Activated CD4-positive, alpha-beta T cell treated with anti-CD3 and anti-CD28 coated beads for 36 hours (primary cell): ENCODE measurements around the gene SLC17A9. TPM values are rescaled to one million over a fixed set of nuclear protein-coding genes. Genes with fewer than 3 reads are reported as not detected.

Experiments
- ATAC-seq: fragments of 200-7000 bp; cut with Tn5 transposase; one replicate; pipeline ENCODE4 v1.10.0; 2021; ENCODE audit warnings: mild to moderate bottlenecking, moderate library complexity
- CTCF ChIA-PET: fragments of 350-600 bp; sonication (Branson Sonifier 250); formaldehyde crosslinking; loops from one replicate; lab custom pipeline; 2021; ENCODE audit warnings: antibody characterized with exemption; lab: Charles Lee
- POLR2A ChIA-PET: fragments of 350-600 bp; sonication (Branson Sonifier 250); formaldehyde crosslinking; loops from one replicate; lab custom pipeline; 2021; ENCODE audit warnings: antibody characterized with exemption, inconsistent platforms; lab: Charles Lee
- DNase-seq: peaks from one replicate; pipeline ENCODE4 v3.0.0-alpha.2; 2020
- H3K27ac Mint-ChIP-seq: one replicate; pipeline ENCODE4 v1.8.0; 2021; ENCODE audit warnings: mixed read lengths
- H3K27me3 Mint-ChIP-seq: one replicate; pipeline ENCODE4 v1.8.0; 2021; ENCODE audit warnings: mixed read lengths
- H3K36me3 Mint-ChIP-seq: one replicate; pipeline ENCODE4 v1.8.0; 2021; ENCODE audit warnings: low read depth, mixed read lengths
- H3K4me1 Mint-ChIP-seq: one replicate; pipeline ENCODE4 v1.8.0; 2021; ENCODE audit warnings: mixed read lengths
- H3K4me3 Mint-ChIP-seq: one replicate; pipeline ENCODE4 v1.8.0; 2021; ENCODE audit warnings: mild to moderate bottlenecking, moderate library complexity, mixed read lengths
- H3K9me3 Mint-ChIP-seq: one replicate; pipeline ENCODE4 v1.8.0; 2021; ENCODE audit warnings: low read depth, mixed read lengths
- intact Hi-C, 2 experiments: fragments of 100-400 bp; cut with DNase I in 1 of 2; cut with micrococcal nuclease in 1 of 2; formaldehyde crosslinking; loops; one replicate each; pipeline versions ENCODE4 v1.14.2 to v1.15.1; 2022 to 2024; cut with DNase I, micrococcal nuclease
- total RNA-seq, 2 experiments: library from RNA; stranded (reverse); gene quantifications; one replicate each; pipeline ENCODE4 v1.2.3, GENCODE V29; 2021

The SLC17A9 gene
- total RNA-seq, 2 experiments from 2014 or later: 16.2 to 16.5 TPM

DNA sequence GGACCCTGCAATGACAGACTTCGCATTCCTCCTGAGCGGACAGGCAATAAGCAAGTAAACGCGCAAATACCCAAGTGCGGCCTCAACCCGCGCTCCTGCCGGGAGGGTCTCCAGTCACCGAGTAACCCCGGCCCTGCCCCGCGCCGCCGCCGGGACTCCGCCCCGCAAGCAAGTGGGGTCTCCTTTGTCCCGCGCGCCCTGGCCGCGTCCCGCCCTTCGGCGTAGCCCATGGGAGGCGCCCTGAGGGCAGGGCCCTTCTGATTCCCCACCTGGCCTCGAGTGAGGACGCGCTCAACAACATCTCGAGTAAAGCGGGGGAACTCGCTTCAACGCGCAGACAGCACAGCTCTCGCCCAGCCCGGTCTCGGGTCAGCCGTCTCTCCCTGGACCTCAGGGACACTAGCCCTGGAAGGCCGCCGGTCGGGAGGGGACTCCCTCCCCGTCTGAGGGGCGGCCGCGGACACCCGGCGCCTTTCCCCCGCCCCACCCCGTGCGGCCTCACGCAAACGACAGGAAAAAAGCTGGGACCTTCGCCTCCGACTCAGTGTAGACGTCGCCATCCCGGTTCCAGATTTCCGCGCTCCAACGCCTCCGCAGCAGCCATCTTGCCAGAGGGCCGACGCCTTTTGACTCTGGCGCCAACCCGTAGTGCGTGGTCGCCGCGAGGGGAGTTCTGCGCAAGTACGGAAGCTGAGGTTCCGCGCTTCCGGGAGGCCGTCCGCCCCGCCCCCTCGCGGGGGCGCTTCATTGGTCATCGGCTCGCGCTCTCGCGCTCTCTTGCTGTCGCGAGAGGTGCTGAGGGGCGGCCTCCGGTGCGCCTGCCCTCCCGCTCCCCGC lies 15.0 kb upstream of the SLC17A9 start:
- H3K4me1 Mint-ChIP-seq: peaks cover 44% of the 10 kb centered on the region
- H3K27me3 Mint-ChIP-seq: no peaks in the 10 kb centered on the region
- H3K36me3 Mint-ChIP-seq: peaks cover 27% of the 10 kb centered on the region
- H3K4me3 Mint-ChIP-seq: no peak overlapping the region
- intact Hi-C loops: loop anchor here (1.0 to 5.0 kb wide), 13 partner anchors 9 to 815 kb away; partner anchors contain the start of genes ADRM1 (in 1 of the 2), DIDO1 (in 1 of the 2), LSM14B (in 1 of the 2) and OSBPL2 (in 1 of the 2)
- POLR2A ChIA-PET: interaction anchor here (0.5 to 2.8 kb wide), 5 partner anchors 10 to 152 kb away, joined by 3 to 18 read pairs (median 3); partner anchors contain the start of genes DIDO1 and TCFL5
- no peaks in the 10 kb centered on the region for H3K9me3 Mint-ChIP-seq
- peak; percentile 90 for ATAC-seq
- H3K27ac Mint-ChIP-seq: peak overlapping the region; percentile 96
- CTCF ChIA-PET: interaction anchor here (0.6 to 4.4 kb wide), 10 partner anchors 10 to 78 kb away, joined by 3 to 17 read pairs (median 4); partner anchors contain the start of gene DIDO1
- peak; percentile 99 for DNase-seq

- intact Hi-C loops: loop anchor here in 1 of 2 experiments (1.0 to 5.0 kb wide), 5 partner anchors 39 to 816 kb away; partner anchors contain the start of genes ADRM1, LSM14B and OSBPL2
- peaks cover 34% of the 10 kb centered on the region for H3K36me3 Mint-ChIP-seq
Measured at GRCh38 chr20:62938105-62938888, 14.2 kb upstream of the SLC17A9 start, which contains the start of gene GID8. TSS of gene GID8 (plus strand) at chr20:62938147. CDS start at chr20:62941503, 3,356 bp downstream.

GRCh38 chr20:62940875-62941274 lies 11.6 kb upstream of the SLC17A9 start:
- Mint-ChIP-seq H3K36me3 (peaks cover 51% of the 10 kb centered on the region), H3K27me3 (no peaks in the 10 kb centered on the region), H3K4me1 (peaks cover 36% of the 10 kb centered on the region), H3K9me3 (no peaks in the 10 kb centered on the region), H3K27ac (no peak overlapping the region), H3K4me3 (no peak overlapping the region)
- no peak for ATAC-seq
- POLR2A ChIA-PET: no interaction called here
- CTCF ChIA-PET: interaction anchor here (0.6 to 1.0 kb wide), 3 partner anchors 50 to 96 kb away, joined by 3 to 4 read pairs (median 4); no protein-coding TSS in a partner anchor
- intact Hi-C loops: no loop called here
- no peak for DNase-seq

More at GRCh38 chr20:62938105-62938888, 14.2 kb upstream of the SLC17A9 start, which contains the start of gene GID8:
- H3K4me3 Mint-ChIP-seq: no peak within 1 kb of the TSS
- peaks cover 38% of the 10 kb centered on the region for H3K4me1 Mint-ChIP-seq
- ATAC-seq (peak; percentile 54), DNase-seq (peak; percentile 66)
- H3K27ac Mint-ChIP-seq: peak within 1 kb of the TSS; percentile 96
- ChIA-PET CTCF (interaction anchor here (0.6 to 4.4 kb wide), 6 partner anchors 11 to 38 kb away, joined by 3 to 17 read pairs (median 6); no protein-coding TSS in a partner anchor), POLR2A (interaction anchor here (0.5 to 2.8 kb wide), 6 partner anchors 11 to 151 kb away, joined by 3 to 18 read pairs (median 3); partner anchors contain the start of genes DIDO1 and TCFL5)
- H3K9me3 Mint-ChIP-seq: no peaks in the 10 kb centered on the region
- no peaks in the 10 kb centered on the region for H3K27me3 Mint-ChIP-seq

DNA sequence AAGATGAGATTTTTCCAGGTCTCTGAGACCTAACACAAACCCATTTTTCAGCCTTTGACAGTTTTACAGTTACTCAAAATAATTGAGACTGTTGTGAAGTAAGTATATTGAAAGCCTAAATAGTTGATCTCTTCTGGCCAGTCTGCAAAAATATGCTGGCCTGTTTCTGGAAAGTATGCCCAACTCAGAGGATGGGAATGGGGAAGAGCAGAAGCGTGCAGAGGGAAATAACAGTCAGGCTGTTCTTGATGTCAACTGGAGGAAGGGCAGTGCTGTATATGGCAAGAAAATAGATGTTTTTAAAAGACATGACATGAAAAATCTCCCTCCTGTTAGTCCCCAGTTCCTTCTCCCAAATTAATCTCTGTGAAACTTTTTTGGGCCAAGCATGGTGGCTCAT lies 10.7 kb upstream of the SLC17A9 start:
- Mint-ChIP-seq H3K9me3 (no peaks in the 10 kb centered on the region), H3K4me1 (peaks cover 35% of the 10 kb centered on the region), H3K27me3 (no peaks in the 10 kb centered on the region), H3K27ac (no peak overlapping the region), H3K36me3 (peaks cover 54% of the 10 kb centered on the region), H3K4me3 (no peak overlapping the region)
- DNase-seq: no peak
- ChIA-PET POLR2A (no interaction called here), CTCF (interaction anchor here (1.0 to 1.3 kb wide), 2 partner anchors 49 to 67 kb away, joined by 3 to 4 read pairs; no protein-coding TSS in a partner anchor)
- no peak for ATAC-seq
- intact Hi-C loops: no loop called here

GRCh38 chr20:62942456-62942855 lies 10.1 kb upstream of the SLC17A9 start:
- no peak overlapping the region for H3K27ac Mint-ChIP-seq
- peaks cover 32% of the 10 kb centered on the region for H3K4me1 Mint-ChIP-seq

GRCh38 chr20:62943396-62943795 lies 9.1 kb upstream of the SLC17A9 start:
- CTCF ChIA-PET: interaction anchor here (0.9 to 1.4 kb wide), 2 partner anchors 12 to 31 kb away, joined by 3 to 4 read pairs; no protein-coding TSS in a partner anchor
- H3K27ac Mint-ChIP-seq: no peak overlapping the region
- peaks cover 61% of the 10 kb centered on the region for H3K36me3 Mint-ChIP-seq

More at GRCh38 chr20:62942456-62942855, 10.1 kb upstream of the SLC17A9 start:
- H3K4me3 Mint-ChIP-seq: no peak overlapping the region
- ChIA-PET POLR2A (no interaction called here), CTCF (interaction anchor here (1.3 kb wide), 1 partner anchor 66 kb away, joined by 4 read pairs; no protein-coding TSS in a partner anchor)
- ATAC-seq (no peak), DNase-seq (no peak)
- intact Hi-C loops: no loop called here
- H3K27me3 Mint-ChIP-seq: no peaks in the 10 kb centered on the region
- H3K9me3 Mint-ChIP-seq: no peaks in the 10 kb centered on the region
- peaks cover 56% of the 10 kb centered on the region for H3K36me3 Mint-ChIP-seq

GRCh38 chr20:62944184-62944583 lies 8.3 kb upstream of the SLC17A9 start:
- ATAC-seq (no peak), DNase-seq (no peak)
- H3K27me3 Mint-ChIP-seq: no peaks in the 10 kb centered on the region
- POLR2A ChIA-PET: no interaction called here
- no peak overlapping the region for H3K4me3 Mint-ChIP-seq
- H3K27ac Mint-ChIP-seq: peak overlapping the region; percentile 26
- H3K36me3 Mint-ChIP-seq: peaks cover 66% of the 10 kb centered on the region
- H3K4me1 Mint-ChIP-seq: peaks cover 24% of the 10 kb centered on the region
- intact Hi-C loops: no loop called here
- CTCF ChIA-PET: interaction anchor here (0.9 to 1.4 kb wide), 2 partner anchors 11 to 30 kb away, joined by 3 to 4 read pairs; no protein-coding TSS in a partner anchor
- no peaks in the 10 kb centered on the region for H3K9me3 Mint-ChIP-seq

More at GRCh38 chr20:62943396-62943795, 9.1 kb upstream of the SLC17A9 start:
- H3K27me3 Mint-ChIP-seq: no peaks in the 10 kb centered on the region
- intact Hi-C loops: no loop called here
- no peak for ATAC-seq
- POLR2A ChIA-PET: no interaction called here
- no peak overlapping the region for H3K4me3 Mint-ChIP-seq
- H3K4me1 Mint-ChIP-seq: peaks cover 31% of the 10 kb centered on the region
- no peak for DNase-seq
- H3K9me3 Mint-ChIP-seq: no peaks in the 10 kb centered on the region

GRCh38 chr20:62944746-62945145 lies 7.8 kb upstream of the SLC17A9 start:
- DNase-seq (no peak), ATAC-seq (no peak)
- no peak overlapping the region for H3K27ac Mint-ChIP-seq
- peaks cover 19% of the 10 kb centered on the region for H3K4me1 Mint-ChIP-seq
- ChIA-PET CTCF (interaction anchor here (0.8 to 1.4 kb wide), 2 partner anchors 9 to 30 kb away, joined by 3 read pairs; no protein-coding TSS in a partner anchor), POLR2A (no interaction called here)
- peaks cover 67% of the 10 kb centered on the region for H3K36me3 Mint-ChIP-seq
- no peaks in the 10 kb centered on the region for H3K9me3 Mint-ChIP-seq
- intact Hi-C loops: no loop called here
- H3K27me3 Mint-ChIP-seq: no peaks in the 10 kb centered on the region
- no peak overlapping the region for H3K4me3 Mint-ChIP-seq

DNA sequence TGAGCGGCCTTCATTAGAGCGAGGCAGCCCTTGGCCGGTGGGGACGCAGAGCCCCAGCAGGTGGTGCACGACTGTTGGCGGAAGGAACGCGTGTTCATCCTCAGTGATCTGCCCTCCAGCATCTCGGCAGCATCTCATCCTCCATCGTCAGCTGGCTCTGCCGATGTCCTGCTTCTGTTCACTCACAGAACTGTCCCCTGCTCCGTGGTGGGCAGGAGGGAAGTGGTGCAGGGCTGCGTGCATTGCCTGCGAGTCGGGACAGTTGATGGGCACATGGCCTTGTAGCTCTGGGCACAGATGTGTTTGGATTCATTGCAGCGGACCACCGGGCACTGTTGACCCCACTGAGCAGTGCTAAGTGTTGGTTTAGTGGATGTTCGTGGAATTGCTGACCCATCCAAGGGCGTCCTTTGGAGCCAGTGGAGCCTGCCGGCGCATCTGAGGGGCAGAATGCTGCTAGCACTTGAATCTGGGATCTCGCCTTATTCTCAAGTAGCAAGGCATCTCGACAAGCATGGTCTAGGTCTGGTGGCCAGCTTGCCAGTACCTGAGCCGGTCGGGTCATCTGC lies 6.7 kb upstream of the SLC17A9 start:
- intact Hi-C loops: no loop called here

DNA sequence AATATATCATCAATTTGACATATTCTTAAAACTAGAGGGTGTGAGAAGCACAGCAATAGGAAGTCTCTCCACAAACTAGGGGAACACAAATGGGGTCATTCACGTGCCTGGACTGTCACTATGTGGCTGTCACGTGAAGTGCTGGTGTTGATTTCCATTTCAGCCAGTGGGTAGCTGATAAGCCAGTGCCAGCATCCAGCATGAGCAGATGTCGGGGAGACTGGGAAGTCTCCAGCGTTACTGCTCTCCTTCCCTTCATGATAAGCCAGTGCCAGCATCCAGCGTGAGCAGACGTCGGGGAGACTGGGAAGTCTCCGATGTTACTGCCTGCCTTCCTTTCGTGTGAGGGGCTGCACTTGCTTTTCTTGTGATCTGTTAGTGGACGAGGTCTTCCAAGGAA lies 5.6 kb upstream of the SLC17A9 start:
- H3K4me3 Mint-ChIP-seq: no peak overlapping the region
- ATAC-seq (no peak), DNase-seq (no peak)
- ChIA-PET POLR2A (no interaction called here), CTCF (no interaction called here)
- H3K4me1 Mint-ChIP-seq: peaks cover 6% of the 10 kb centered on the region
- intact Hi-C loops: no loop called here
- H3K36me3 Mint-ChIP-seq: peaks cover 67% of the 10 kb centered on the region
- H3K27ac Mint-ChIP-seq: no peak overlapping the region
- H3K27me3 Mint-ChIP-seq: no peaks in the 10 kb centered on the region
- H3K9me3 Mint-ChIP-seq: peaks cover 1% of the 10 kb centered on the region

More for the DNA sequence above, 6.7 kb upstream of the SLC17A9 start:
- H3K4me3 Mint-ChIP-seq: no peak overlapping the region
- POLR2A ChIA-PET: no interaction called here
- ATAC-seq (no peak), DNase-seq (no peak)
- CTCF ChIA-PET: interaction anchor here (1.0 kb wide), 1 partner anchor 25 kb away, joined by 4 read pairs; no protein-coding TSS in a partner anchor
- H3K9me3 Mint-ChIP-seq: peaks cover 1% of the 10 kb centered on the region
- H3K4me1 Mint-ChIP-seq: peaks cover 12% of the 10 kb centered on the region
- peaks cover 73% of the 10 kb centered on the region for H3K36me3 Mint-ChIP-seq
- no peaks in the 10 kb centered on the region for H3K27me3 Mint-ChIP-seq
- no peak overlapping the region for H3K27ac Mint-ChIP-seq
